GM18526 (cell line): ENCODE data around the gene CFAP157.

Experiments
- POLR2A ChIP-seq: IDR thresholded peaks from 3 replicates; pipeline ENCODE4 v1.6.1; 2011; ENCODE audit not compliant: insufficient read length; ENCODE audit errors: extremely low read depth

The CFAP157 gene

GRCh38 chr9:127738666-127739065 lies 31.9 kb downstream of the CFAP157 start:
- no peak for TF ChIP-seq POLR2A

- TF ChIP-seq POLR2A: no peak
Measured at GRCh38 chr9:127739614-127740330, 33.0 kb downstream of the CFAP157 start.

DNA sequence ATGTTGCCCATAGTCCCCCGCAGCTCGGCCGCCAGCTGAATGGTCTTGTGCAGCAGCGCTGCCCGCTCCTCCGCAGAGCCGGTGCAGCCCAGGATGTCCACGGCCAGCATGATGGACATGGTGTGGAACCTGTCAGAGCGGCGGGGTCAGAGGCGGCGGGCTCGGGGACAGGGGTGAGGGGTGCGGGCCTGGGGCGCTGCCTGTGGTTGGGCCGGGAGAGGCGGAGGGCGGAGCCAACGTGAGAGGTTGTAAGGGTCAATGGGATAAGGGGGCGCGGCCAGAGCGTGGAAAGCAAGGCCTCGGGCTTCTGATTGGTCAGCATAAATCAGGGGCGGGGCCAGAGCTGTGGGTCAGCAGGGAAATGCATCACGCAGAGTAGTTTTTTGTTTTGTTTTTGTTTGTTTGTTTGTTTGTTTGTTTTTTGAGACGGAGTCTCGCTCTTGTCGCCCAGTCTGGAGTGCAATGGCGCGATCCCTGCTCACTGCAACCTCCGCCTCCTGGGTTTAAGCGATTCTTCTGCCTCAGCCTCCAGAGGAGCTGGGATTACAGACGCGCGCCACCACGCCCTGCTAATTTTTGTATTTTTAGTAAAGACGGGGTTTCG lies 35.1 kb downstream of the CFAP157 start:
- TF ChIP-seq POLR2A: no peak

DNA sequence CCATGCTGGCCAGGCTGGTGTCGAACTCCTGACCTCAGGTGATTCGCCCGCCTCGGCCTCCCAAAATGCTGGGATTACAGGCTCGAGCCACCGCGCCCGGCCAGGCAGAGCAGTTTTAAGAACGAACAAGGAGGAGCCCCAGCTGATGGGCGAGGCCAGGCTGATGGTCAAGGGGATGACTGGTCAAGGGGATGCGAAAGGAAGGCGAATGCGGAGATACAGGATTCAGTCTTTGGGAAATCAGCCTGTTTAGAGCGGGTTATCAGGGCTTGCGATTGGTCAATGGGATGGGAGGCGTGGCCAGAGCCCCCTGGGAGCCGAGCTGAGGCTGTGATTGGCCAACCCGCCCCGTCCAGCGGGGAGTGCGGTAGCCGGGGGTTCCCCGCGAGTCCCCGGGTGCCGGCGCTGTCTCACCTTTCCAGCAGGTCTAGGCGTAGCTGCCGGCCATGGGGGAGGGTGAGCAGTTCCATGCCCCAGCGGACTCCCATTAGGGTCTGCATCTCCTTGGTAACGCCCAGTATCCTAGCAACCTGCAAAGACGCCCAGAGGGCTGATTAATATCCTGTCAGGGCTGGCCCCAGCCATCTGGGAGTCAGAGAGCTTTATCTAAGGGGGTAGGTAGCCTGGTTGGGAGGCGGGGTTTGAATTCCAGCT lies 35.8 kb downstream of the CFAP157 start:
- no peak for TF ChIP-seq POLR2A

- no peak for TF ChIP-seq POLR2A
Measured at GRCh38 chr9:127744398-127745110, 37.8 kb downstream of the CFAP157 start.

DNA sequence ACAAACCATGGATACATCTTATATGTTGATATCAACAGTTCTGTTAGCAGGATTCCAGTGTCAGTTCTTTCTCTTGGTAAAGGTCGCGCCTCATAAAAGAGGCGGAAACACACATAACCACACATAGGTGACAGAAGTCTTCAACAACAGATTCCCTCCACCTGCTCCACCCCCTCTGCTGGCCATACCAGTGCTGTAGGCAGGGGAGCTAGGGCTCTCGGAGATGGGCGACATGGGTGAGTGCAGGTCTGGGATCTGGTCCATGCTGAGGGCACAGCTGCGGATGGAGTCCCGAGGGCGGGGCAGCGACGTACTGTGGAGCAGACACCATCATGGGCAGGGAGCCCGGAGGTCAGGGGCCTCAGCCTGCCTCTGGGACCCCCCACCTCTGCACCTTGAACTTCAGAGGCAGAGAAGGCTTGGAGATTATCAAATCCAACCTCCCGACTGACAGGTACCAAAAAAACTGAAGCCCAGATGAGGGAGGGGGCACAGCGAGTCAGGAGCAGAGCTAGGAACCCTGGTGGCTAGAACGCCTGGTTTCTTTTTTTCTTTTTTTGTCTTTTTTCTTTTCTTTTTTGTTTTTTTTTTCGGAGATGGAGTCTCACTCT lies 40.3 kb downstream of the CFAP157 start:
- TF ChIP-seq POLR2A: no peak

- TF ChIP-seq POLR2A: no peak
Measured at GRCh38 chr9:127749090-127749787, 42.5 kb downstream of the CFAP157 start.

DNA sequence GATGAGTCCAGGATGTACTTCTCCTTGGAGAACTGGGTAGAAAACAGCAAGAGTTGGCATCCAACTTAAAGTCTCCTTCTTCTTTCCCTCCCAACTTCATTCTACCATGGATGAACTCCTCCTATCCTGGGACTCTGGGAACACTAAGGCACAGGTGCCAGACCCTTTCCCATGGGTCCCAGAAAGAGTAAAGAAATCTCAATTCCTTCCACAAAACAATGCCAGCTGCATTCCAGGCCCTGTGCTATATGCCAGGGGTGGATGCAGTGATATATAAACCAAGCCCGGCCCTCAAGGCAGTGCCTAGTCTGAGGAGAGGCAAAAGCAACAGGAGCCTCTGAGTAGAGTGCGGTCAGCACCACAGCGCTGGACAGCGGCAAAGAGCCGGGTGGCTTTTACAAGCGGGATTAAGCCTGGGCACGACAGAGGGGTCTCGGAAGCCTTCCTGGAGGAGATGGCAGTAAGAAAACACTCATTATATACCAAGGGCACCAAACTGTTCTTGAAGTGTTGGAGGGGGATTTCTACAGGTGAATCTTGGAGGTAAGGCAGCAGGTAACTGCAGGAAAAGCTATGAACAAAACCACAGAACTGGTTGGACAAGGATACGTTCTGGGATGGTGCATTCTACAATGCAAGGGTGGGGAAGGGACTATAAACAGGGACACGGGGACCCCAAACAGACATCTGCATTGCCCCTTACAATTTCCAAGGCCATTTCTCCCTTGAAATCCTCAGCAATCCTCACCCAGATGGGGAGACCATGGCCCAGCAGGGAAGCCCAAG lies 44.7 kb downstream of the CFAP157 start:
- no peak for TF ChIP-seq POLR2A

DNA sequence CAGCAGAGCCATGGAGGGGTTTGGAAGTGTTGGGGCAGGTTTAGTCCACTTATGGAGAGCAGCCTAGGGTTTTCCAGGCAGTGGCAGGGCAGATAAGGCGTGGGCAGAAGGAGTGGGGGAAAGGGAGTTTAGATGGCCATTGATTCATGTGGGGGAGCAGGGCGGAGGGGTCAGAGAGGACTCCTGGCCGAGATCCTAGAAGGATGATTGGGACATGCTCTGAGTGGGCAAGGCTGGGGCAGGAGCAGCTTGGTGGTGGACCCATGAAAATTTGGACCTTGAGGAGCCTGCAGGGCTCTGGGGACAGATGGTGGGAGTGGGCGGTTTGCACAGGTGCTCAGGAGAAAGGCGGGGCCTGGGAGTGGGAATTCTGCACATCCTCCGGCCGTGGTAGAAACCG lies 46.4 kb downstream of the CFAP157 start:
- TF ChIP-seq POLR2A: no peak

DNA sequence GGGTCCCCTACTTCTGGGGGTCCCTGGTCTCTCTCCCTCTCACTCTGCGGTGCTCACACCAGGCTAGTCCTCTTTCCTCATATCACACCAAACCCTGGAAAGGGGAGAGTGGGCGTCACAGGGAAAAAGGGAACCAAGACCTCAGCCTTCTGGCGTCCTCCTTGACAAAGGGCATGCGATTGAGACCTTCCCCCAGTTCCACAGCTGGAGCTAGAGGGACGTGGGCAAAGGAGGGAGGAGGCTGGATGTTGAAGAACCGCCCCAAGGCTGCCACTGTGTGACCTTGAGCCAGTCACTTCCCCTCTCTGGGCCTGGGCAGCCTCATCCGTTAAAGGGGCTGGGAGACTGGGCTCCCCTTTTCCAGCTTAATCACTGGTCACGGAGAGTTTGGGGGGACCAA lies 46.8 kb downstream of the CFAP157 start:
- no peak for TF ChIP-seq POLR2A

DNA sequence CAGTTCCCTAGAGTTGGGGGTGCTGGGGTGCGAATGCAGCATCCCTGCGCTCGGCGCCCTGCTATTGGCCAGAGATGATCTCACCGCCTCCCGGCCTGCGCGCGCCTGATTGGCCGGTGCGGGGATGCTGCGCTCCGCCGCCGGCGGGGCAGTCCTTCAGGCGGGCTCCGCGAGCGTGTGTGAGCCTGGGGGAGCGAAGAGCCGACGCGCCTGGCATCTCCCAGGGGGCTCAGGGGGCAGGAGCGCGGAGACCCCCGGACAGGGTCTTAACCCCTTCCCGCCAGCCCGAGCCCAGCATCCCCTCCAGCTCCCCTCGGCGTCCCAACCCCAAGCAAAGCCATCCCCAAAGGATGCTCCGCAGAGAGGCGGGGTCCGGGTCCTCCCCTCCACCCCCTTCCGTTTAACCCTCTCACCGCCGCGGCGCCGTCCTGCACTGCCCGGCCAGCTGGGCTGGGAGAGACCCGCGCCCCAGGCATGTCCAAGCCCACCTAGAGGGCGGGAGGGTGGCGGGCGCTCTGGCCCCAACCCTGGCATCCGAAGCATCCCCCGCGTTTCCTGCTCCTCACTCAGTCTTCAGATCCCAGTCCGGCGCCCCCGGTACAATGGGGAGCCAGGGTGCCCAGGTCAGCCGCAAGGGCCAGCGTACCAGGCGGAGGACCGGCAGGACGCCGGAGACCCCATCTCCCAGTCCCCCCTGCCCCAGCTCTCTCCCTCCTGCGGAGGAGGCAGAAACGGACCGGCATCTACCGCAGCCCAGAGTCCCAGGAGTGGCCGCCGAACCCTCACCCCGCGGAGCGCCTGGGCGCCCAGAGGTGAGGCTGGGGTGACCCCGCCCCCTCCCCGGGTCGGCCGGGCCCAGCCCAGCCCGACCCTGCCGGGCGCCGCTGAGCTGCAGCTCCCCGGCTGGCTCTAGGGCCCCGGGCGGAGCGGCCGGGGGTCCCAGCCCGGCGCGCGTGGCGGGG lies 47.6 kb downstream of the CFAP157 start:
- TF ChIP-seq POLR2A: no peak

GRCh38 chr9:127755061-127756060 lies 48.6 kb downstream of the CFAP157 start:
- TF ChIP-seq POLR2A: no peak
